ENCODE data around the gene HSF5. TPM values are rescaled to one million over a fixed set of nuclear protein-coding genes. Genes with fewer than 3 reads are reported as not detected.
"Not testable (repeated sequence)": the region's sequence is repeated elsewhere in the genome, so short reads cannot be mapped to it uniquely, and the experiment has no call there.

HSF5 gene
- total RNA-seq, 1 donor from 2014 or later, result 0.09 TPM

- H3K9me3 Mint-ChIP-seq, result no peaks in the 10 kb centered on the region
- no peak for DNase-seq (ENCODE audit: low spot score in 2 of 2, unreplicated experiment in 2 of 2)
- H3K27me3 Mint-ChIP-seq (ENCODE audit: low read depth), result no peaks in the 10 kb centered on the region
- H3K36me3 Mint-ChIP-seq, result peaks cover 6% of the 10 kb centered on the region
- H3K27ac Mint-ChIP-seq, result peak overlapping the region; percentile 85
- peaks cover 87% of the 10 kb centered on the region for H3K4me1 Mint-ChIP-seq
- no peak overlapping the region for H3K4me3 Mint-ChIP-seq
- TF ChIP-seq CTCF (IDR thresholded peaks at IDR 0.05; ENCODE audit: unreplicated experiment), result no peak
Measured at GRCh38 chr17:58402047-58402446, 86.2 kb downstream of the HSF5 start.

GRCh38 chr17:58401287-58401686 lies 86.9 kb downstream of the HSF5 start:
- no peak for DNase-seq (ENCODE audit: low spot score in 2 of 2, unreplicated experiment in 2 of 2)
- no peaks in the 10 kb centered on the region for H3K9me3 Mint-ChIP-seq
- H3K4me3 Mint-ChIP-seq, result no peak overlapping the region
- H3K4me1 Mint-ChIP-seq, result peaks cover 88% of the 10 kb centered on the region
- peak overlapping the region; percentile 85 for H3K27ac Mint-ChIP-seq
- no peak for TF ChIP-seq CTCF (IDR thresholded peaks at IDR 0.05; ENCODE audit: unreplicated experiment)
- H3K36me3 Mint-ChIP-seq, result peaks cover 6% of the 10 kb centered on the region
- H3K27me3 Mint-ChIP-seq (ENCODE audit: low read depth), result no peaks in the 10 kb centered on the region

GRCh38 chr17:58400826-58401225 lies 87.4 kb downstream of the HSF5 start:
- Mint-ChIP-seq H3K27me3 (ENCODE audit: low read depth) (no peaks in the 10 kb centered on the region), H3K9me3 (no peaks in the 10 kb centered on the region), H3K4me3 (no peak overlapping the region), H3K36me3 (peaks cover 6% of the 10 kb centered on the region), H3K4me1 (peaks cover 88% of the 10 kb centered on the region), H3K27ac (peak overlapping the region; percentile 85)
- no peak for TF ChIP-seq CTCF (IDR thresholded peaks at IDR 0.05; ENCODE audit: unreplicated experiment)
- no peak for DNase-seq (ENCODE audit: low spot score in 2 of 2, unreplicated experiment in 2 of 2)

GRCh38 chr17:58399974-58400373 lies 88.2 kb downstream of the HSF5 start:
- no peaks in the 10 kb centered on the region for H3K27me3 Mint-ChIP-seq (ENCODE audit: low read depth)
- H3K36me3 Mint-ChIP-seq, result peaks cover 6% of the 10 kb centered on the region
- H3K4me3 Mint-ChIP-seq, result no peak overlapping the region
- H3K9me3 Mint-ChIP-seq, result no peaks in the 10 kb centered on the region
- no peak for TF ChIP-seq CTCF (IDR thresholded peaks at IDR 0.05; ENCODE audit: unreplicated experiment)
- H3K27ac Mint-ChIP-seq, result peak overlapping the region; percentile 60
- no peak for DNase-seq (ENCODE audit: low spot score in 2 of 2, unreplicated experiment in 2 of 2)
- peaks cover 89% of the 10 kb centered on the region for H3K4me1 Mint-ChIP-seq

GRCh38 chr17:58398574-58399266 lies 89.5 kb downstream of the HSF5 start:
- TF ChIP-seq CTCF (IDR thresholded peaks at IDR 0.05; ENCODE audit: unreplicated experiment), result no peak
- H3K9me3 Mint-ChIP-seq, result no peaks in the 10 kb centered on the region
- peaks cover 84% of the 10 kb centered on the region for H3K4me1 Mint-ChIP-seq
- DNase-seq (ENCODE audit: low spot score in 2 of 2, unreplicated experiment in 2 of 2), result no peak
- peak overlapping the region; percentile 90 for H3K27ac Mint-ChIP-seq
- H3K27me3 Mint-ChIP-seq (ENCODE audit: low read depth), result no peaks in the 10 kb centered on the region
- H3K4me3 Mint-ChIP-seq, result no peak overlapping the region
- H3K36me3 Mint-ChIP-seq, result peaks cover 12% of the 10 kb centered on the region

- H3K9me3 Mint-ChIP-seq; H3K4me3 Mint-ChIP-seq; DNase-seq (ENCODE audit: low spot score in 2 of 2, unreplicated experiment in 2 of 2); H3K27me3 Mint-ChIP-seq (ENCODE audit: low read depth): not testable (repeated sequence)
- Mint-ChIP-seq H3K27ac (peak overlapping the region; percentile 86), H3K4me1 (peaks cover 77% of the 10 kb centered on the region), H3K36me3 (peaks cover 12% of the 10 kb centered on the region)
Measured at GRCh38 chr17:58397421-58397820, 90.8 kb downstream of the HSF5 start.
